ENCODE results near the gene HCRTR1. TPM values are rescaled to one million over a fixed set of nuclear protein-coding genes. Genes with fewer than 3 reads are reported as not detected.

The HCRTR1 gene
- total and polyA plus RNA-seq, 11 donors: 0.21 to 0.82 (median 0.30) TPM; not detected in 4

- peaks cover 0 to 63% (median 31%) of the 10 kb centered on the region in 12 donors for H3K4me1 ChIP-seq
- ATAC-seq (peak; percentile 61 to 80 (median 74)), DNase-seq (peak in 4 of 5 donors; percentile 36 to 71 (median 53))
- peaks cover 0 to under 1% (median 0%) of the 10 kb centered on the region in 9 donors for H3K27me3 ChIP-seq
- H3K36me3 ChIP-seq: peaks cover 0 to 9% (median 0%) of the 10 kb centered on the region in 9 donors
- 40 to 48% (median 45%) methylated on average over 7 of the region's 7 CpGs for WGBS, 4 donors
- intact Hi-C loops (cut with DNase I): no loop called here
- peak overlapping the region in 8 of 12 donors; percentile 28 to 82 (median 53) for H3K27ac ChIP-seq
- H3K9me3 ChIP-seq: no peaks in the 10 kb centered on the region
- no peak for TF ChIP-seq POLR2A (IDR thresholded peaks at IDR 0.05)
- TF ChIP-seq, protein P1, sequence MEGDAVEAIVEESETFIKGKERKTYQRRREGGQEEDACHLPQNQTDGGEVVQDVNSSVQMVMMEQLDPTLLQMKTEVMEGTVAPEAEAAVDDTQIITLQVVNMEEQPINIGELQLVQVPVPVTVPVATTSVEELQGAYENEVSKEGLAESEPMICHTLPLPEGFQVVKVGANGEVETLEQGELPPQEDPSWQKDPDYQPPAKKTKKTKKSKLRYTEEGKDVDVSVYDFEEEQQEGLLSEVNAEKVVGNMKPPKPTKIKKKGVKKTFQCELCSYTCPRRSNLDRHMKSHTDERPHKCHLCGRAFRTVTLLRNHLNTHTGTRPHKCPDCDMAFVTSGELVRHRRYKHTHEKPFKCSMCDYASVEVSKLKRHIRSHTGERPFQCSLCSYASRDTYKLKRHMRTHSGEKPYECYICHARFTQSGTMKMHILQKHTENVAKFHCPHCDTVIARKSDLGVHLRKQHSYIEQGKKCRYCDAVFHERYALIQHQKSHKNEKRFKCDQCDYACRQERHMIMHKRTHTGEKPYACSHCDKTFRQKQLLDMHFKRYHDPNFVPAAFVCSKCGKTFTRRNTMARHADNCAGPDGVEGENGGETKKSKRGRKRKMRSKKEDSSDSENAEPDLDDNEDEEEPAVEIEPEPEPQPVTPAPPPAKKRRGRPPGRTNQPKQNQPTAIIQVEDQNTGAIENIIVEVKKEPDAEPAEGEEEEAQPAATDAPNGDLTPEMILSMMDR (IDR thresholded peaks at IDR 0.05): no peak
- H3K4me3 ChIP-seq: peak overlapping the region in 2 of 12 donors; percentile 19 to 21
Observed at GRCh38 chr1:31675161-31675560, 57.7 kb downstream of the HCRTR1 start.

DNA sequence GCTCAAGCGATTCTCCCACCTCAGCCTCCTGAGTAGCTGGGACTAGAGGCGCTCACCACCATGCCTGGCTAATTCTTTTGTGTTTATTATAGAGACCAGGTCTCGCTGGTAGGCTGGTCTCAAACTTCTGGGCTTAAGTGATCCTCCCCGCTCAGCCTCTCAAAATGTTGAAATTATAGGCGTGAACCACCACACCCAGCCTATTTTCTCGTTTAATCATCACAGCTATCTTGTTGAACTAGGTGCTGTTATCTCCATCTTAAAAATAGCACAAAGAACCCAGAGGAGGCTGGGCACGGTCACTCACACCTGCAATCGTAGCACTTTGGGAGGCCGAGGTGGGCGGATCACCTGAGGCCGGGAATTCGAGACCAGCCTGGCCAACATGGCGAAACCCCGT is 58.3 kb downstream of the HCRTR1 start:
- ATAC-seq (no peak), DNase-seq (no peak)
- Histone ChIP-seq H3K4me1 (peaks cover 0 to 57% (median 25%) of the 10 kb centered on the region in 12 donors), H3K36me3 (peaks cover 0 to 13% (median 0%) of the 10 kb centered on the region in 9 donors), H3K9me3 (no peaks in the 10 kb centered on the region), H3K27ac (peak overlapping the region in 7 of 12 donors; percentile 28 to 82 (median 58)), H3K27me3 (no peaks in the 10 kb centered on the region), H3K4me3 (no peak overlapping the region)
- TF ChIP-seq POLR2A (IDR thresholded peaks at IDR 0.05): no peak
- WGBS, 4 donors: 60 to 72% (median 61%) methylated on average over 14 of the region's 14 CpGs
- intact Hi-C loops (cut with DNase I): no loop called here

Other genes with a start within 250 kb of the HCRTR1 start
- 1,000 to 10,000 TPM; 2,591 to 6,997 (median 5,230) TPM for gene FABP3, start 244.6 kb upstream of the HCRTR1 start, total RNA-seq
- over 10,000 TPM in 1 of 2 donors, 1,000 to 10,000 TPM in 1; 4,008 to 10,560 TPM for gene FABP3, start 244.6 kb upstream of the HCRTR1 start, polyA plus RNA-seq
- 1 to 10 TPM in 8 of 9 donors, under 1 TPM in 1; 0.94 to 8.5 (median 2.2) TPM for gene SERINC2, start 204.5 kb upstream of the HCRTR1 start, total RNA-seq
- 1 to 10 TPM; 2.7 to 5.4 TPM for gene SERINC2, start 204.5 kb upstream of the HCRTR1 start, polyA plus RNA-seq
- 100 to 1,000 TPM; 136 to 697 (median 199) TPM for gene TINAGL1, start 41.2 kb upstream of the HCRTR1 start, total RNA-seq
- 100 to 1,000 TPM; 263 to 354 TPM for gene TINAGL1, start 41.2 kb upstream of the HCRTR1 start, polyA plus RNA-seq
- 10 to 100 TPM; 32.2 to 55.4 (median 42.4) TPM for gene PEF1, start 27.2 kb downstream of the HCRTR1 start, total RNA-seq
- gene PEF1, start 27.2 kb downstream of the HCRTR1 start, polyA plus RNA-seq: 100 to 1,000 TPM in 1 of 2 donors, 10 to 100 TPM in 1; 36.1 to 106 TPM
- 10 to 100 TPM; 10.1 to 24.1 (median 13.1) TPM for gene COL16A1, start 86.3 kb downstream of the HCRTR1 start, total RNA-seq
- gene COL16A1, start 86.3 kb downstream of the HCRTR1 start, polyA plus RNA-seq: 10 to 100 TPM in 1 of 2 donors, 1 to 10 TPM in 1; 7.5 to 15.8 TPM
- gene ADGRB2, start 146.7 kb downstream of the HCRTR1 start, total RNA-seq: 10 to 100 TPM in 4 of 9 donors, 1 to 10 TPM in 5; 4.7 to 18.5 (median 9.6) TPM
- gene ADGRB2, start 146.7 kb downstream of the HCRTR1 start, polyA plus RNA-seq: 10 to 100 TPM in 1 of 2 donors, 1 to 10 TPM in 1; 1.1 to 11.5 TPM
- gene SPOCD1, start 198.3 kb downstream of the HCRTR1 start, total RNA-seq: 1 to 10 TPM in 1 of 9 donors, under 1 TPM in 4, not detected in 4; 0.19 to 2.9 (median 0.46) TPM
- under 1 TPM in 1 of 2 donors, not detected in 1; 0.36 TPM for gene SPOCD1, start 198.3 kb downstream of the HCRTR1 start, polyA plus RNA-seq

Measured in heart left ventricle (tissue), 16 donors.